Activated T-cell treated with anti-CD3 and anti-CD28 coated beads, Interleukin-2, amount 50 U/mL, for 72 hours (primary cell): ENCODE data around the gene IL11RA. TPM values are rescaled to one million over a fixed set of nuclear protein-coding genes. Genes with fewer than 3 reads are reported as not detected.
A peak's percentile ranks its signal among the peaks of the same experiment; 100 is the strongest.

Source experiments
- ATAC-seq, 2 donors: fragments of 150-1000 bp; cut with Tn5 transposase; replicated peaks in 1 of 2; 2 replicates each; pipeline ENCODE4 v1.10.0; 2021; ENCODE audit warnings: moderate library complexity in 2 of 2, mild to moderate bottlenecking in 1 of 2
- DNase-seq, 2 donors: peaks; one replicate each; pipeline ENCODE4 v3.0.0; 2021 to 2022; ENCODE audit warnings: mixed read lengths in 1 of 2
- H3K27ac Mint-ChIP-seq: one replicate; pipeline ENCODE4 v1.8.0; 2022; ENCODE audit warnings: mild to moderate bottlenecking, moderate library complexity, mixed read lengths
- H3K27me3 Mint-ChIP-seq: one replicate; pipeline ENCODE4 v1.8.0; 2022; ENCODE audit warnings: low read depth, mixed read lengths
- H3K36me3 Mint-ChIP-seq, 2 donors: one replicate each; pipeline ENCODE4 v1.8.0; 2022; ENCODE audit warnings: mixed read lengths in 2 of 2, mild to moderate bottlenecking in 1 of 2; ENCODE audit not compliant: insufficient read depth in 2 of 2
- H3K4me1 Mint-ChIP-seq: one replicate; pipeline ENCODE4 v1.8.0; 2022; ENCODE audit warnings: low read depth, mixed read lengths
- H3K4me3 Mint-ChIP-seq, 2 donors: one replicate each; pipeline ENCODE4 v1.8.0; 2022; ENCODE audit warnings: mild to moderate bottlenecking in 2 of 2, mixed read lengths in 2 of 2, moderate library complexity in 2 of 2
- H3K9me3 Mint-ChIP-seq, 2 donors: one replicate each; pipeline ENCODE4 v1.8.0; 2022; ENCODE audit warnings: mixed read lengths in 2 of 2
- total RNA-seq, 2 donors: library from RNA; stranded (reverse); gene quantifications; one replicate each; pipeline ENCODE4 v1.2.3, GENCODE V29; 2022

Gene IL11RA
- total RNA-seq: 10 to 100 TPM; 55.2 to 55.8 TPM

DNA sequence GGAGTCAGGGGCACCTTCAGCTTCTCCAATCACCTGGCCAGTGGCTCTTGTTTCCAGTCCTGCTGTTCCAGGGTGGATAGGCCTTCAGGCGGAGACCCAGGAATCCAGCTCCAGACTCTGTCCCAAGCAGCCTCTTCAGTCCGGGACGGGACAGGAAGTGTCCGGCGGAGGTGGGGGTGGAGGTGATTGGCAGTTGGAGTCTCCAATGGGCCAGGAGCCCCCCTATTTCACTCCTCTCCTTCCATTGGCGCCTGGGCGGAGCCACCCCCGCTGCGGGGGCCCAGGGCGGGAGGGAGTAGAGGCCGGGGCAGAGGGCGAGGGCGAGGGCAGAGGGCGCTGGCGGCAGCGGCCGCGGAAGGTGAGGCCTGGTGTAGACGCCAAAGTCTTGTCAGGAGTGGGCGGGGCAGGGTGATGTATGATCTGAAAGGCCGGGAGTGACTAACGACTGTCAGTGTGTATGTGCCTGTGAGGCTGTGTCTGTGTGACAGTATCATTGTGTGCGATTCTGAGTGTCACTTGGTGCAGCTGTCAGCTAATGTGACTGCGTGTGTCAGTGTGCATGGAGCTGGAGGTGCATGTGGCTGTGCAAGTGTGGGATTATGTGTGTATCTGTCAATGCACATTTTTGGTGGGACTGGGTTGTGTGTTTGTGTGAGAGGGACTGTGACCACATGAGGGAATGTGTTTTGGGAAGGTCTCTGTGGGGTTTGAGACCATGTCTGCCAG, at the start of gene IL11RA:
Gene IL11RA (plus strand): TSS at position 310 of the 726 bp plus-strand sequence. CDS start 3,033 bp downstream, outside the sequence.
- peak; percentile 88 to 91 for ATAC-seq
- H3K9me3 Mint-ChIP-seq: no peaks in the 10 kb centered on the region
- peak within 1 kb of the TSS; percentile 33 to 55 for H3K4me3 Mint-ChIP-seq

DNA sequence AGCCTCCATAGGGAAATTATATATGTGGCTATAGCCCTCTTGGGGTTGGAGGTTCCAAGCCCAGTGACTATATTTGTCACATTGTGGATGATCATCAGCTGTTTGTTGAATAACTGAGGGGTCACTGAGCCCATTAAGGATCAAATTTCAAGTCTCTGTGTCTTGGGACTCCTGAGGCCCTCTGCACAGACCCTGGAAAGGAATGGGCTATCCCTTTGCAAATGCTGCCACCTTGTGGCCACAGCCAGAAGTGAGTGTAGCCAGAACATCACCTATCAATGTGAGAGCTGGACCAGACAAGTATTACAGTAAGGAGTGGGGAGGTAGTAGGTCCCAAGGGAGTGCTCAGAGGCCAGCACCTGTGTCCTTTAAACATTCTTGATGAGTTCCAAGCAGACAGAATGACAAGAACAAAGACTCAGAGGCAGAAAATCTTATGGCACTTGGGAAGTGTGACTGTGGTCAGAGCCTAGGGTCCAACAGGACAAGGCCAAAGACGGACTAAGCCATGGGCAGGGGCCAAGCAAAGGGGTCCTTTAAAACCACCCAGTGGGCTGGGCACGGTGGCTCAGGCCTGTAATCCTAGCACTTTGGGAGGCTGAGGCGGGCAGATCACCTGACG, 48.3 kb upstream of the IL11RA start:
- Mint-ChIP-seq H3K27ac (no peak overlapping the region), H3K36me3 (no peaks in the 10 kb centered on the region), H3K4me3 (no peak overlapping the region), H3K27me3 (no peaks in the 10 kb centered on the region), H3K9me3 (no peaks in the 10 kb centered on the region), H3K4me1 (no peaks in the 10 kb centered on the region)
- DNase-seq (peak; percentile 80 to 82), ATAC-seq (peak; percentile 88 to 89)

More for the DNA sequence above, at the start of gene IL11RA:
- H3K4me1 Mint-ChIP-seq: peaks cover 32% of the 10 kb centered on the region
- peaks cover 3 to 7% of the 10 kb centered on the region in 2 donors for H3K36me3 Mint-ChIP-seq
- peak within 1 kb of the TSS; percentile 3 for H3K27ac Mint-ChIP-seq
- DNase-seq: peak; percentile 63 to 70
- H3K27me3 Mint-ChIP-seq: no peaks in the 10 kb centered on the region

DNA sequence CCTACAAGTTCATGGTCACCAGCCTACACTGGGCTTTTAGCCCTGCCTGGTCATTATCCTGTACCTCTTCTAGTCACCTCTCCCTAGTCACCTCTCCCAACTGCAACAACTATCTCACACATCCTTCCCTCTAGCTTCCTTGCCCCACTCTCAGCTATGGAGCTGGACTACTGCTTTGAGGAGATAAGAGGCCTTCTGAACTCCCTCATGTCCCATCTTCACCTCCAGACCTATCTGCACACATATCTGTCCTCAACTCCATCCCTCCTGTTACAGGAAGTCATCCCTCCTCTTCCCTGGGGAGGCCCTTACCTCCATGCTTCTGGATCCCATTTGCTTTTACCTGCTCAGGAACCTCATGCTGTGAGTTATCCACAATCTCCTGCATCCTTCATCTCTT, 45.8 kb upstream of the IL11RA start:
- Mint-ChIP-seq H3K36me3 (peaks cover 0 to 3% of the 10 kb centered on the region in 2 donors), H3K27ac (no peak overlapping the region), H3K9me3 (no peaks in the 10 kb centered on the region), H3K27me3 (no peaks in the 10 kb centered on the region), H3K4me3 (no peak overlapping the region), H3K4me1 (peaks cover 3% of the 10 kb centered on the region)
- ATAC-seq: no peak
- DNase-seq: no peak

DNA sequence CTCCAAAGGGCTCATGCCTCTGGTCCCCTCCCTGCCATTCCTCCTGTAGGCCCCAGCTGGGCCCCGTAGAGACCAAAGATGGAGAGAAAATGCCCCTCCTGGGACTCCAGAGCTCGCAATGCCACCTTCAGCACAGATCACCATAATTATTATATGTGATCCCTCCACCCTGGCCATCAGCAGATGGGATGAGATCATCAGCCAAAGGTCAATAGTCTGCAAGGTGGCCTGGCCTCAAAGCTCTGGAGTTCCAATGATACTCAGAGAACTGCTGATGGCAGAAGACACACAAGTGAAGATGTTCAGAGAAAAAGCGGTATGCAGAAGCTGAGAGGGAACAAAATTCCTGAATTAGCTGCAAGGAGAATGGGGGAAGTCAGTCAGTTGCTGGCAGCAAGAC, 45.1 kb upstream of the IL11RA start:
- H3K4me3 Mint-ChIP-seq: no peak overlapping the region
- H3K27ac Mint-ChIP-seq: no peak overlapping the region
- no peaks in the 10 kb centered on the region for H3K27me3 Mint-ChIP-seq
- H3K9me3 Mint-ChIP-seq: no peaks in the 10 kb centered on the region
- no peak for ATAC-seq
- DNase-seq: no peak
- peaks cover 0 to 3% of the 10 kb centered on the region in 2 donors for H3K36me3 Mint-ChIP-seq
- peaks cover 8% of the 10 kb centered on the region for H3K4me1 Mint-ChIP-seq

DNA sequence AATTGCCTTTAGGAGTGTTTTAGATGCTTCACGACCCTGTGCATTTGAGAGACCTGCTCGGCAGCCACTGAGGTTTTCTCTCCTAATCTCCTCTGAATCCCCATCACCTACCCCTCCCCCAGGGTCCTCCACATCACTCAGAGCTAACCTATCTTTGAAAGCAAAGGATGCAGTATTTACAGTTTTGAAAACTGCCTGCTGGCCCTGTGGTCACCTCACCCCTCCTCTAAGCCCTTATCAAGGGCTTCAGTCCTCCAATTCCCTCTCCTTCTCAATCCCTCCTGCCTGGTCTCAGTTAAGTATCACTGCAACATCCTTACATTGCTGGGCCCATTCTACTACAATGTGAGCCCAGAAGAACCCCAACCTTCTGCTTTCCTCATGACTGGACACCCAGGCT, 44.7 kb upstream of the IL11RA start:
- no peak overlapping the region for H3K4me3 Mint-ChIP-seq
- H3K27ac Mint-ChIP-seq: no peak overlapping the region
- no peak for DNase-seq
- H3K27me3 Mint-ChIP-seq: no peaks in the 10 kb centered on the region
- ATAC-seq: no peak
- peaks cover 12% of the 10 kb centered on the region for H3K4me1 Mint-ChIP-seq
- H3K9me3 Mint-ChIP-seq: no peaks in the 10 kb centered on the region
- peaks cover 0 to 3% of the 10 kb centered on the region in 2 donors for H3K36me3 Mint-ChIP-seq

DNA sequence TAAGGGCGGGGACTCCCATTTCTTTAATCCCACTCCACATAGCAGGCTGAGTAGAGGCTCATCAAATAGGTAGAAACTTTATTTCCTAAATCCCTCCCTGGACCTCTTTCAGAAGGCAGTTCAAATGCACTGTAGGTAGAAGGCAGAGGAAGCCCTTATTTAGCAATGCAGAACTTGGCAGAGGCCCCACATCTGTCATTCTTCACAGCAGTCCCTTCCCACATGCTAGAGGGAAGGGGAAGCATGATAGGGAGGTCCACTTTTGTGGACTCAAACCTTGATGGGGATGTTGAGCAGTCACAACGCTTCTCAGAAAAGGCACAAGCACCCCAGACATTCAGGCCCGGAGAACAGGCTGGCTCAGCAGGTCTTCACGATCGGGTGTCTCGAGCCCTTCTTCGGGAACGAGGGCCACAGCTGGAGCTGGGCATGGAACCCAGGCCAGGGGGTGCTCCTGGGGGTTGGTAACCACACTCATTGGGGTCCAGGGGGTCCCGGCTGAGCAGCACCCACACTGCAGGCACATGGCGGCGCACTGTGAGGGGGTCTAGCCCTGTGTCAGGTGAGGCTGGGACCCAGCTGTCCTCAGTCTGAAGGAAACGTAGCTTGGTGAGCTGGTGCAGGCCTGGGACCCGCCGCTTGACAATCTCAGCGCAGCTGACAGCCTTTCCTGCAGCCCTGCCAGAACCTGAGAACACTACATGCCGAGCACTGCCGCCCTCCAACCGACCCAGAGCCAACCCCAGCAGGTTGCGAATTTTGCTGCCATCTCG, 41.4 kb upstream of the IL11RA start:
- H3K9me3 Mint-ChIP-seq: no peaks in the 10 kb centered on the region
- peak overlapping the region; percentile 93 to 95 for H3K4me3 Mint-ChIP-seq
- H3K36me3 Mint-ChIP-seq: peaks cover 0 to 3% of the 10 kb centered on the region in 2 donors
- DNase-seq (no peak), ATAC-seq (no peak)
- no peak overlapping the region for H3K27ac Mint-ChIP-seq
- peaks cover 22% of the 10 kb centered on the region for H3K4me1 Mint-ChIP-seq
- H3K27me3 Mint-ChIP-seq: no peaks in the 10 kb centered on the region

DNA sequence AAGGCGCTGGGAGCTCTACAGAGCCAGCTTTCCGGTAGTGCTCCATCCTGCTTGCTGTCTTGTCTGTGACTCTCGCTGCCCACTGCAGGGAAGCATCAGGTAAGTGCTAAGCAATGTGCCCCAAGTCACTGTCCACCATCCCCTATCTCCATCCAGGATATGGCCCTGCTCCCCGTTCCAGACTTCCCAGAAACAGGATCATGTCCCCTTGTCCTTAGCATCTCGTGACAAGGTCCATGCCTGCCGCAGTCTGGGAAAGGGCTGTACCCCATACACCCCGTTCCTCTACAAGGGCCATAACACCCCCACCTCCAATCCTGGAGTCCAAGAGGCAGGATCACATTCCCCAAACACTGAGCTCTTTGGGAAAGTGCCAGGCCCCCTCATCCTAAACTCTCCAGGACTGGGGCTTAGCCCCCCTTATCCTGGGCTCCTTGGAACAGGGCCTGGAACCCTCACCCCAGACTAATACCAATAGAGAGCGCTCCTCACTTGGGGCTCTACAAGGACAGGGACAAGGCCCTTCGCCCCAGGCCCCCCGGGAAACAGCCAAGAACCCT, 40.7 kb upstream of the IL11RA start:
- peak overlapping the region; percentile 95 for H3K27ac Mint-ChIP-seq
- DNase-seq: no peak
- peak overlapping the region; percentile 93 to 95 for H3K4me3 Mint-ChIP-seq
- peaks cover 22% of the 10 kb centered on the region for H3K4me1 Mint-ChIP-seq
- H3K9me3 Mint-ChIP-seq: no peaks in the 10 kb centered on the region
- peak in 1 of 2 donors; percentile 3 for ATAC-seq
- peaks cover 0 to 5% of the 10 kb centered on the region in 2 donors for H3K36me3 Mint-ChIP-seq
- no peaks in the 10 kb centered on the region for H3K27me3 Mint-ChIP-seq

DNA sequence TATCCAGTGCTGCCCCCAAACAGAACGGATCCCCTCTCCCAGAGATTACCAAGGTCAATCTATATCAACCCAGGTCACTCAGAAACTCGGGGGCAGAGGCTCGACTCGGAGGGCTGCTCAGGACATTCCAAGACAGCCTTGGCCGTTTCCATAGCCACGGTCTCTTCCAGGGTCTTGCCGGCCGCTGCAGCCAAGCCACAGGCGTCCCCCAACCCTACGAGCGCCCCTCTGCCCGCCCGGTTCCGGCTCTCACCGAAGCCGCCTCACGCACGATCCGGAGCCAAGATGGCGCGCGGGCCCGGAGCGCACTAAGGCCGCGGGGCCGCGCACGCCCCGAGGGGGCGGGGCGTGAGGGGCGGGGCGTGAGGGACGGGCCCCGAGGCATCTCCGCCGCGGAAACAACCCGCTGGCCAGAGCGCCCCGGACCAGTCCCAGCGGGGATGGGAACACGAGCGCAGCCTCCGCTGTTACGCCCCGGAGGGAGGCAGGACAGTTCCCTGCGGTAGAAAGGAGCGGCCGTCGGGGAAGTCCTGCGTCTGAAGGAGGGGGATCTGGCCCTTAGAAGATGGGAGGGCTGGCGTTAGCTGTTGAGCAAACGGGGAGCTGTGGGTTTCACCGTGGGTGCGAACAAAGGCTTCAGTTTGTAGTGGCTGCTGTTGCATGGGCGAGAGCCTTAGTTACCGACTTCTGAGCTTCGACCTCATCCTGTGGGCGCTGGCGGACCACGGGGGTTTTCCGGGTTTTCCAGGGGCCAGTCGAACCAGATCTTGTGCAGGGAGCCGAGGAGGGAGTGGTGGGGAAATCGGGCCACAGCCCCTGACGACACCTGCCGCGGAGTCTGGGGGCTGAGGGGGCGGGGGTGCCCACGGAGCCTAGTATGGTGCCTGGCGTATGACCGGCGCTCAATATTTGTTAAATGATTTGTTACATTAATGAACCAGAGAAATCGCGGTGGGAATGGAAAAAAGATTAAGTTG, 39.9 kb upstream of the IL11RA start, which contains the start of gene RPP25L:
Gene RPP25L (minus strand): TSS at position 287 of the 977 bp plus-strand sequence. CDS start 801 bp downstream, outside the sequence.
- Mint-ChIP-seq H3K9me3 (no peaks in the 10 kb centered on the region), H3K27ac (peak within 1 kb of the TSS; percentile 95), H3K27me3 (no peaks in the 10 kb centered on the region), H3K4me3 (peak within 1 kb of the TSS; percentile 93 to 95), H3K36me3 (peaks cover 0 to 5% of the 10 kb centered on the region in 2 donors), H3K4me1 (peaks cover 22% of the 10 kb centered on the region)
- peak; percentile 89 to 93 for DNase-seq
- ATAC-seq: peak; percentile 97 to 98

DNA sequence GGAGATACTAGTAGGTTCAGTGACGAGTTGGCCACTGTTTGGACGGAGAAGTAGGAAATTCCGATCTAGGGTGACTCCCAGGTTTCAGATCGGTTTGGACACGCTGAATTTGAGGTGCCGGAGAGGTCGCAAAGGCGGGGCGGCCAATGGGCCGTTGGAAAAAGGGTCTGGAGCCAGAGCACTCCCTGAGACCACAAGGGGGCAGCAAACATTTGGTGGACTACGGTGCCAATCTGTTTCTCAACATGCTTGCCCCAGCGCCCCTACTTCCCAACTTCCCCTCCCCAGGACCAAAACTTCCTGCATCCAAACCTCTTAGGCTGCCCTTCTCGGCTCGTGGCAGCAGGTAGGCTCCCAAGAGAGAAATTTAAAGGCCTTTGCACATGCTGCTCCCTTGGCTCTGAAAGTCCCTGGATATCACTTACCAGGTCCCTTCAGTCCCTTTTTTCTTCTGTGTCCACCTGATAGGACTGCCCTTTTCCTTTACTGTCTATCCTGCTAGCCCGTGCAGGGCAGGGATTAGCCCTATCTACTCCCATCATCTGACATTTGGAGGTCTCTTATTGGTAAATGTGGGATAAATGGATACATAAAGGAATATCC, 39.1 kb upstream of the IL11RA start:
- no peaks in the 10 kb centered on the region for H3K9me3 Mint-ChIP-seq
- DNase-seq: peak; percentile 81 to 83
- peak overlapping the region; percentile 93 to 95 for H3K4me3 Mint-ChIP-seq
- H3K36me3 Mint-ChIP-seq: peaks cover 0 to 5% of the 10 kb centered on the region in 2 donors
- peak overlapping the region; percentile 34 for H3K27ac Mint-ChIP-seq
- ATAC-seq: peak; percentile 55 to 56
- no peaks in the 10 kb centered on the region for H3K27me3 Mint-ChIP-seq
- H3K4me1 Mint-ChIP-seq: peaks cover 22% of the 10 kb centered on the region

DNA sequence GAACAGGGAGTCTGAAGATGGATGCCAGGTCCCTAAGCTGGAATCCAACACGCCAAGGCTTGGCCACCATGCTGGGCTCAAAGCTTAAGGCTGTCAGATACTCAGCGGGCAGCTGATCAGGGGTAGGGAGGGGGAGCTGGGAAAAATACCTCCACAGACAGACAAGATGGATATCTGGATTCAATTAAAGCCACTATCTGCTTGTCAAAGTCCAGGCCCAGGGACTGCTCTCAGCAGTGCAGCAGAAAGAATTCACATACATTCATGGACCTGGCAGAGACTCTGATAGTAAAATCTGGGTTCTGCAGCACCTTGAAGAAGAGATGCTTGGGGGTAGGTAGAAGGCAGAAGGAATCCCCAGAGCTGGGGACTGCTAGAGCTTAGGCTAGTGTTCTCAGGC, 36.9 kb upstream of the IL11RA start:
- peaks cover 0 to 5% of the 10 kb centered on the region in 2 donors for H3K36me3 Mint-ChIP-seq
- no peak overlapping the region for H3K4me3 Mint-ChIP-seq
- no peaks in the 10 kb centered on the region for H3K9me3 Mint-ChIP-seq
- peaks cover 36% of the 10 kb centered on the region for H3K4me1 Mint-ChIP-seq
- no peak overlapping the region for H3K27ac Mint-ChIP-seq
- no peaks in the 10 kb centered on the region for H3K27me3 Mint-ChIP-seq
- ATAC-seq (no peak), DNase-seq (no peak)

DNA sequence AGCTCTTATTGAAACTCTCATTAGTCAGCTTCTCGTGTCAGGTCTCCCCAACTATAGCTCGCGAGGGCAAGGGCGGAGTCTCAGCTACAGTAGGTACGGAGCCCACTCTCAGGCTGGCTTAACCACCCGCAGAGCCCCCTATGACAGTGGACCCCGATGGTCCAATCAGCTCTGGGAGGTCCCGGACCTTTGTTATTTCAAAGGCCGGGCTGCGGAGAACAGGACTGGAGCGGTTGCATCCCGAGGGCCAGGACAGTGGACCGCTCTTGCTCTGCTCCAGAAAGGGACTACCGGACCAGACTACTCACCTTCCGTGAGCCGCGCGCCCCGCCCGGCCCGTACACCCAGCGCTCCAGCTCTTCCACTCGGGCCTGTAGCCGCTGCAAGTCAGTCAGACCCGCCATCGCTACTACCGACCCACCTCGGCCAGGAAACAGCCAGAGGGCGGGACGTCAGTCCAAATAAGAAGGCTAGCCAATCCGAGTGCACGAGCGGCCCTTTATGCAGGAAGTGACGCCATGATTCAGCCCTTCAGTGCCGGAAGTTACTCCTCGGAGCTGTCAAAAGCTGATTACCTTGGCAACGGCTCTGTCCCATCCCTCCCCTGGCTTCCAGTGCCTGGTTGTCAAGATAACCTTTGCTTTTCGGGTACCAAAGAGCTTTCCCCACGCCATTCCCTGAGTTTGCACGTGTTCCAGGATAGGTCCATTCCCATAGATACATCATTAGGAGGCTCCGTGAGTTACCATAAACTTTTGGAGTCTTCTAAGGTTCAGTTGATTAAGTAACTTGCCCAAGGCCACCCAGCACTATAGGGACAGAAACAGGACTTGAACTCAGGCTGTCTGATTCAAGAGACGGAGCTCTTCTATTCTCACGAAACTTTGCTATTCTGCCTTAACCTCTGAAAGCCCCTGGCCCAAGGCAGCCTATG, 31.7 kb upstream of the IL11RA start, which contains the start of gene DCTN3:
Gene DCTN3 (minus strand): TSS at position 435 of the 934 bp plus-strand sequence. CDS start 31 bp downstream, at position 404.
- ATAC-seq (peak; percentile 98 to 99), DNase-seq (peak; percentile 90 to 95)
- Mint-ChIP-seq H3K9me3 (no peaks in the 10 kb centered on the region), H3K4me1 (peaks cover 26% of the 10 kb centered on the region), H3K4me3 (peak within 1 kb of the TSS; percentile 92 to 99), H3K27me3 (peaks cover 28% of the 10 kb centered on the region), H3K36me3 (peaks cover 2 to 3% of the 10 kb centered on the region in 2 donors), H3K27ac (peak within 1 kb of the TSS; percentile 26)
